SK-N-SH (cell line): ENCODE results near the gene TCEANC. TPM values are rescaled to one million over a fixed set of nuclear protein-coding genes. Genes with fewer than 3 reads are reported as not detected.
A peak's percentile ranks its signal among the peaks of the same experiment; 100 is the strongest.

Experiments
- CTCF ChIA-PET: fragments of 300-600, 350-600 bp; formaldehyde crosslinking; extraction: SDS; loops from one replicate; lab custom pipeline; 2021; lab: Yijun Ruan, JAX
- POLR2A ChIA-PET: fragments of 350-600 bp; sonication (Branson Sonifier 250); formaldehyde crosslinking; extraction: SDS; loops from one replicate; lab custom pipeline; 2020; ENCODE audit warnings: antibody characterized with exemption, inconsistent platforms; lab: Yijun Ruan, JAX
- DNase-seq: peaks from one replicate; pipeline ENCODE4 v3.0.0; 2012
- H2AFZ ChIP-seq: fragments of 200-600 bp; sonication (generic); 2 replicates; pipeline ENCODE4 v1.8.1; 2016; ENCODE audit warnings: antibody characterized with exemption, mild to moderate bottlenecking, low read depth
- H3F3A ChIP-seq: fragments of 200-600 bp; sonication (generic); replicated peaks from 2 replicates; pipeline ENCODE3; 2016; ENCODE audit warnings: antibody characterized with exemption, mild to moderate bottlenecking; ENCODE audit not compliant: insufficient read depth
- H3K27ac ChIP-seq, 2 experiments: fragments of 200-500 bp in 1 of 2; fragments of 200-600 bp in 1 of 2; sonication (Bioruptor generic) in 1 of 2; sonication (generic), shearing (Covaris generic) in 1 of 2; 2 replicates each; pipeline versions ENCODE4 v1.5.1 to v1.6.1; 2014 to 2016; ENCODE audit warnings: low read depth in 2 of 2, inconsistent platforms in 1 of 2, low read length in 1 of 2, mild to moderate bottlenecking in 1 of 2, mixed read lengths in 1 of 2
- H3K27me3 ChIP-seq: fragments of 200-600 bp; sonication (generic), shearing (Covaris generic); 2 replicates; pipeline ENCODE4 v1.6.1; 2016; ENCODE audit warnings: mixed run types; ENCODE audit not compliant: insufficient read depth
- H3K36me3 ChIP-seq, 2 experiments: fragments of 200-500 bp in 1 of 2; fragments of 200-600 bp in 1 of 2; sonication (Bioruptor generic) in 1 of 2; sonication (generic) in 1 of 2; replicated peaks in 1 of 2; 2 replicates each; pipeline versions ENCODE3 to v1.5.1; 2014 to 2016; ENCODE audit warnings: low read length in 1 of 2, mild to moderate bottlenecking in 1 of 2; ENCODE audit not compliant: insufficient read depth in 2 of 2, control insufficient read depth in 1 of 2
- H3K4me1 ChIP-seq, 2 experiments: fragments of 200-500 bp in 1 of 2; fragments of 200-600 bp in 1 of 2; sonication (Bioruptor generic) in 1 of 2; sonication (generic), shearing (Covaris generic) in 1 of 2; 2 replicates each; pipeline versions ENCODE4 v1.5.1 to v1.6.1; 2014 to 2016; ENCODE audit warnings: low read depth in 1 of 2, low read length in 1 of 2, mixed run types in 1 of 2; ENCODE audit not compliant: insufficient read depth in 2 of 2, control insufficient read depth in 1 of 2
- H3K4me2 ChIP-seq: fragments of 200-600 bp; sonication (generic), shearing (Covaris generic); 2 replicates; pipeline ENCODE4 v1.6.1; 2017; ENCODE audit warnings: mixed run types
- H3K4me3 ChIP-seq, 2 experiments: fragments of 200-500 bp in 1 of 2; fragments of 200-600 bp in 1 of 2; sonication (Bioruptor generic) in 1 of 2; sonication (generic), shearing (Covaris generic) in 1 of 2; 2 replicates each; pipeline versions ENCODE4 v1.5.1 to v1.8.1; 2014 to 2016; ENCODE audit warnings: low read depth in 2 of 2, inconsistent platforms in 1 of 2, low read length in 1 of 2, mild to moderate bottlenecking in 1 of 2, mixed read lengths in 1 of 2, moderate library complexity in 1 of 2
- H3K79me2 ChIP-seq: fragments of 200-600 bp; sonication (generic); 2 replicates; pipeline ENCODE4 v1.8.1; 2017; ENCODE audit warnings: mild to moderate bottlenecking; ENCODE audit not compliant: insufficient read depth
- H3K9ac ChIP-seq: fragments of 200-600 bp; sonication (generic); 2 replicates; pipeline ENCODE4 v1.6.1; 2017; ENCODE audit warnings: mixed run types
- H3K9me2 ChIP-seq: fragments of 200-600 bp; sonication (generic); 2 replicates; pipeline ENCODE4 v1.6.1; 2017; ENCODE audit warnings: mixed run types
- H3K9me3 ChIP-seq: fragments of 200-600 bp; sonication (generic); 2 replicates; pipeline ENCODE4 v1.6.1; 2017; ENCODE audit warnings: mixed run types, mild to moderate bottlenecking, moderate library complexity
- H4K20me1 ChIP-seq: fragments of 200-600 bp; sonication (generic); 2 replicates; pipeline ENCODE4 v1.6.1; 2017; ENCODE audit warnings: mild to moderate bottlenecking, mixed run types; ENCODE audit not compliant: insufficient read depth
- ELF1 ChIP-seq: IDR thresholded peaks from 2 replicates; pipeline ENCODE4 v1.4.0; 2012
- EP300 ChIP-seq, 2 experiments: IDR thresholded peaks; 2 replicates each; pipeline versions ENCODE4 v1.4.0 to v1.6.1; 2012; ENCODE audit warnings: borderline replicate concordance in 1 of 2, low read depth in 1 of 2, low read length in 1 of 2
- FOXJ3 ChIP-seq: sonication (generic); formaldehyde crosslinking; IDR thresholded peaks from 2 replicates; pipeline ENCODE4 v1.5.1; 2020; ENCODE audit warnings: mild to moderate bottlenecking, missing genetic modification reagents
- FOXM1 ChIP-seq: IDR thresholded peaks from 2 replicates; pipeline ENCODE4 v1.4.0; 2012; ENCODE audit warnings: low read depth, mild to moderate bottlenecking
- JUND ChIP-seq: IDR thresholded peaks from 2 replicates; pipeline ENCODE4 v1.4.0; 2012
- MAX ChIP-seq: IDR thresholded peaks from 2 replicates; pipeline ENCODE4 v1.4.0; 2012; ENCODE audit warnings: low read depth
- MEF2A ChIP-seq: IDR thresholded peaks from 2 replicates; pipeline ENCODE4 v1.4.0; 2012; ENCODE audit warnings: low read depth, borderline replicate concordance
- MXI1 ChIP-seq: IDR thresholded peaks from 2 replicates; pipeline ENCODE4 v1.6.1; 2012; ENCODE audit warnings: mild to moderate bottlenecking, low read depth, low read length, improper control_type of control experiment
- POLR2AphosphoS5 ChIP-seq: IDR thresholded peaks from 2 replicates; pipeline ENCODE4 v1.6.1; 2012; ENCODE audit warnings: low read depth, low read length
- RAD21 ChIP-seq: IDR thresholded peaks from 2 replicates; pipeline ENCODE4 v1.6.1; 2012; ENCODE audit warnings: mild to moderate bottlenecking, low read length
- RCOR1 ChIP-seq: fragments of 150-350 bp; IDR thresholded peaks from 2 replicates; pipeline ENCODE4 v1.6.1; 2017; ENCODE audit warnings: antibody characterized with exemption, low read length
- SMC3 ChIP-seq: IDR thresholded peaks from 2 replicates; pipeline ENCODE4 v1.6.1; 2012; ENCODE audit warnings: low read depth, low read length, improper control_type of control experiment
- TEAD4 ChIP-seq: IDR thresholded peaks from 2 replicates; pipeline ENCODE4 v1.4.0; 2012; ENCODE audit warnings: mild to moderate bottlenecking, borderline replicate concordance; ENCODE audit not compliant: insufficient read depth
- WGBS: methylation state at CpG from one replicate; pipeline ENCODE4 v1.1.6; 2017; ENCODE audit warnings: low lambda C conversion rate; 5-methylcytosine and 5-hydroxymethylcytosine counted together
- polyA plus RNA-seq, 3 experiments: library from polyadenylated mRNA; depleted of rRNA; stranded (reverse); fragments of >200 nt; gene quantifications; 2 replicates each; pipeline ENCODE4 v1.2.3, GENCODE V29; 2012
- TF ChIP-seq, protein P1 (sequence below): fragments of 150-350 bp; IDR thresholded peaks from 2 replicates; pipeline ENCODE4 v1.6.1; 2016; ENCODE audit warnings: mild to moderate bottlenecking, low read depth, low read length
- TF ChIP-seq, protein P2 (sequence below): IDR thresholded peaks from 2 replicates; pipeline ENCODE4 v1.6.1; 2012; ENCODE audit warnings: mild to moderate bottlenecking, low read depth, low read length, moderate library complexity

The TCEANC gene
- polyA plus RNA-seq, 1 of the 3 experiments (the other 2 are of a cell fraction) = 0.84 TPM

- TF ChIP-seq FOXJ3 (CRISPR knock-in tag) = no peak
Measured at GRCh38 chrX:13693341-13693961, 40.5 kb downstream of the TCEANC start (continued).

DNA sequence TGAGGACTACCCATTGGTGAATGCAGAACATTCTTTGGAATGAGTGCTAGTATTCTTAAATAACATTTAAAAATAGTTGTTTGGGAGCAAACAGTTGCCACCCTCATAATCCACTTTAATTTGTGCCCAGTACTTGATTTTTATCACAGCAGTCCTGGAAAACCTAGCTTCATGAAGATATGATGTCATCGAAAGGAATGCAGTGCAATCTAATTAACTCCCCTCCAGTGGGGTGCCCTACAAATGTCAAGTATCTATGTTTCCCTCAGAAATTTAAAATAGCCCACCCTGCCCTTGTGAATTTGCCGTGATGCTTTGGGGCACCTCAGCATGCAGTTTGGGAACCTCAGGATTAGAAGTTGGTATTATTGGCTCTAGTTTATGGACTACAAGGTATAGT, 41.4 kb downstream of the TCEANC start:
- no peak overlapping the region for H2AFZ ChIP-seq
- no peak overlapping the region for H3K9ac ChIP-seq
- ChIA-PET POLR2A (no interaction called here), CTCF (no interaction called here)
- peaks cover 2 to 35% of the 10 kb centered on the region in 2 experiments for H3K4me1 ChIP-seq
- no peaks in the 10 kb centered on the region for H3K36me3 ChIP-seq
- H3K4me2 ChIP-seq = peak overlapping the region; percentile 10; the same call in 1 of the 2 replicates
- H3K27ac ChIP-seq = no peak overlapping the region
- TF ChIP-seq MXI1 = no peak
- TF ChIP-seq MEF2A = no peak
- TF ChIP-seq ELF1 = no peak
- TF ChIP-seq EP300 (IDR thresholded peaks at IDR 0.05; ENCODE audit: borderline replicate concordance in 1 of 2, low read depth in 1 of 2, low read length in 1 of 2) = no peak
- no peak for TF ChIP-seq MAX
- no peak for TF ChIP-seq RAD21
- TF ChIP-seq FOXJ3 (CRISPR knock-in tag) = no peak
- no peak for TF ChIP-seq RCOR1
- TF ChIP-seq SMC3 = no peak
- TF ChIP-seq, protein P1, sequence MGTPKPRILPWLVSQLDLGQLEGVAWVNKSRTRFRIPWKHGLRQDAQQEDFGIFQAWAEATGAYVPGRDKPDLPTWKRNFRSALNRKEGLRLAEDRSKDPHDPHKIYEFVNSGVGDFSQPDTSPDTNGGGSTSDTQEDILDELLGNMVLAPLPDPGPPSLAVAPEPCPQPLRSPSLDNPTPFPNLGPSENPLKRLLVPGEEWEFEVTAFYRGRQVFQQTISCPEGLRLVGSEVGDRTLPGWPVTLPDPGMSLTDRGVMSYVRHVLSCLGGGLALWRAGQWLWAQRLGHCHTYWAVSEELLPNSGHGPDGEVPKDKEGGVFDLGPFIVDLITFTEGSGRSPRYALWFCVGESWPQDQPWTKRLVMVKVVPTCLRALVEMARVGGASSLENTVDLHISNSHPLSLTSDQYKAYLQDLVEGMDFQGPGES = no peak
- TF ChIP-seq POLR2AphosphoS5 = no peak
- TF ChIP-seq, protein P2, sequence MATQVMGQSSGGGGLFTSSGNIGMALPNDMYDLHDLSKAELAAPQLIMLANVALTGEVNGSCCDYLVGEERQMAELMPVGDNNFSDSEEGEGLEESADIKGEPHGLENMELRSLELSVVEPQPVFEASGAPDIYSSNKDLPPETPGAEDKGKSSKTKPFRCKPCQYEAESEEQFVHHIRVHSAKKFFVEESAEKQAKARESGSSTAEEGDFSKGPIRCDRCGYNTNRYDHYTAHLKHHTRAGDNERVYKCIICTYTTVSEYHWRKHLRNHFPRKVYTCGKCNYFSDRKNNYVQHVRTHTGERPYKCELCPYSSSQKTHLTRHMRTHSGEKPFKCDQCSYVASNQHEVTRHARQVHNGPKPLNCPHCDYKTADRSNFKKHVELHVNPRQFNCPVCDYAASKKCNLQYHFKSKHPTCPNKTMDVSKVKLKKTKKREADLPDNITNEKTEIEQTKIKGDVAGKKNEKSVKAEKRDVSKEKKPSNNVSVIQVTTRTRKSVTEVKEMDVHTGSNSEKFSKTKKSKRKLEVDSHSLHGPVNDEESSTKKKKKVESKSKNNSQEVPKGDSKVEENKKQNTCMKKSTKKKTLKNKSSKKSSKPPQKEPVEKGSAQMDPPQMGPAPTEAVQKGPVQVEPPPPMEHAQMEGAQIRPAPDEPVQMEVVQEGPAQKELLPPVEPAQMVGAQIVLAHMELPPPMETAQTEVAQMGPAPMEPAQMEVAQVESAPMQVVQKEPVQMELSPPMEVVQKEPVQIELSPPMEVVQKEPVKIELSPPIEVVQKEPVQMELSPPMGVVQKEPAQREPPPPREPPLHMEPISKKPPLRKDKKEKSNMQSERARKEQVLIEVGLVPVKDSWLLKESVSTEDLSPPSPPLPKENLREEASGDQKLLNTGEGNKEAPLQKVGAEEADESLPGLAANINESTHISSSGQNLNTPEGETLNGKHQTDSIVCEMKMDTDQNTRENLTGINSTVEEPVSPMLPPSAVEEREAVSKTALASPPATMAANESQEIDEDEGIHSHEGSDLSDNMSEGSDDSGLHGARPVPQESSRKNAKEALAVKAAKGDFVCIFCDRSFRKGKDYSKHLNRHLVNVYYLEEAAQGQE = no peak
- no peak for TF ChIP-seq FOXM1
- TF ChIP-seq TEAD4 = no peak
- TF ChIP-seq JUND = no peak
- H3K4me3 ChIP-seq = no peak overlapping the region
- H3K27me3 ChIP-seq = no peaks in the 10 kb centered on the region
- H4K20me1 ChIP-seq = peaks cover 49% of the 10 kb centered on the region
- no peaks in the 10 kb centered on the region for H3K9me3 ChIP-seq
- H3F3A ChIP-seq = no peaks in the 10 kb centered on the region
- 68% methylated on average over 2 of the region's 2 CpGs for WGBS
- H3K79me2 ChIP-seq = peaks cover 94% of the 10 kb centered on the region
- H3K9me2 ChIP-seq = no peaks in the 10 kb centered on the region
- no peak for DNase-seq
